BLaER1 (cell line): ENCODE data around the gene SORL1.

ENCODE experiments used
- H3K27ac ChIP-seq: shearing (Covaris generic); formaldehyde crosslinking; 2 replicates; pipeline ENCODE4 v1.8.1; 2022
- H3K27me3 ChIP-seq: shearing (Covaris generic); formaldehyde crosslinking; 2 replicates; pipeline ENCODE4 v1.8.1; 2022
- H3K36me3 ChIP-seq: shearing (Covaris generic); formaldehyde crosslinking; 2 replicates; pipeline ENCODE4 v1.8.1; 2022
- H3K4me1 ChIP-seq: shearing (Covaris generic); formaldehyde crosslinking; 2 replicates; pipeline ENCODE4 v1.8.1; 2022
- H3K4me2 ChIP-seq: shearing (Covaris generic); formaldehyde crosslinking; 2 replicates; pipeline ENCODE4 v1.8.1; 2022
- H3K4me3 ChIP-seq: shearing (Covaris generic); formaldehyde crosslinking; 2 replicates; pipeline ENCODE4 v1.8.1; 2022
- H3K9ac ChIP-seq: shearing (Covaris generic); formaldehyde crosslinking; 2 replicates; pipeline ENCODE4 v1.8.1; 2022
- H3K9me3 ChIP-seq: shearing (Covaris generic); formaldehyde crosslinking; 2 replicates; pipeline ENCODE4 v1.8.1; 2022
- H4K20me1 ChIP-seq: shearing (Covaris generic); formaldehyde crosslinking; 2 replicates; pipeline ENCODE4 v1.8.1; 2022
- Cebpa-rat ChIP-seq: shearing (Covaris generic); IDR thresholded peaks from 2 replicates; pipeline ENCODE4 v1.8.1; 2022

SORL1 gene

GRCh38 chr11:121439759-121440158 is 12.4 kb upstream of the SORL1 start:
- Histone ChIP-seq H3K9ac (no peak overlapping the region), H3K4me1 (peaks cover 6% of the 10 kb centered on the region), H3K27ac (no peak overlapping the region), H3K9me3 (no peaks in the 10 kb centered on the region), H3K4me3 (no peak overlapping the region), H4K20me1 (no peaks in the 10 kb centered on the region), H3K27me3 (no peaks in the 10 kb centered on the region), H3K4me2 (no peak overlapping the region), H3K36me3 (no peaks in the 10 kb centered on the region)
- no peak for TF ChIP-seq Cebpa-rat

- no peak overlapping the region for H3K4me2 ChIP-seq
- no peaks in the 10 kb centered on the region for H4K20me1 ChIP-seq
- H3K27ac ChIP-seq = no peak overlapping the region
Observed at GRCh38 chr11:121441521-121441920, 10.6 kb upstream of the SORL1 start.

GRCh38 chr11:121443688-121444275 is 8.3 kb upstream of the SORL1 start:
- no peaks in the 10 kb centered on the region for H3K9me3 ChIP-seq
- H3K4me3 ChIP-seq = no peak overlapping the region
- no peak overlapping the region for H3K4me2 ChIP-seq
- H3K36me3 ChIP-seq = no peaks in the 10 kb centered on the region
- H3K9ac ChIP-seq = no peak overlapping the region
- H3K27ac ChIP-seq = no peak overlapping the region
- peaks cover 33% of the 10 kb centered on the region for H3K4me1 ChIP-seq
- no peaks in the 10 kb centered on the region for H4K20me1 ChIP-seq
- H3K27me3 ChIP-seq = no peaks in the 10 kb centered on the region
- no peak for TF ChIP-seq Cebpa-rat

More at GRCh38 chr11:121441521-121441920, 10.6 kb upstream of the SORL1 start:
- no peak for TF ChIP-seq Cebpa-rat
- Histone ChIP-seq H3K4me1 (peaks cover 23% of the 10 kb centered on the region), H3K9ac (no peak overlapping the region), H3K4me3 (no peak overlapping the region), H3K36me3 (no peaks in the 10 kb centered on the region), H3K9me3 (no peaks in the 10 kb centered on the region), H3K27me3 (no peaks in the 10 kb centered on the region)

- no peak overlapping the region for H3K9ac ChIP-seq
- H3K4me3 ChIP-seq = no peak overlapping the region
Observed at GRCh38 chr11:121444526-121444925, 7.6 kb upstream of the SORL1 start.

GRCh38 chr11:121445071-121445768 is 6.9 kb upstream of the SORL1 start:
- Histone ChIP-seq H3K9ac (no peak overlapping the region), H3K4me1 (peaks cover 33% of the 10 kb centered on the region), H3K4me2 (peak overlapping the region; percentile 74), H4K20me1 (no peaks in the 10 kb centered on the region), H3K36me3 (no peaks in the 10 kb centered on the region), H3K27ac (peak overlapping the region; percentile 16; the same call in 1 of the 2 replicates), H3K4me3 (no peak overlapping the region), H3K27me3 (peaks cover 3% of the 10 kb centered on the region; the same call in 1 of the 2 replicates), H3K9me3 (no peaks in the 10 kb centered on the region)
- TF ChIP-seq Cebpa-rat = no peak

More at GRCh38 chr11:121444526-121444925, 7.6 kb upstream of the SORL1 start:
- H3K27me3 ChIP-seq = no peaks in the 10 kb centered on the region
- TF ChIP-seq Cebpa-rat = no peak
- no peak overlapping the region for H3K27ac ChIP-seq
- H3K9me3 ChIP-seq = no peaks in the 10 kb centered on the region
- H4K20me1 ChIP-seq = no peaks in the 10 kb centered on the region
- H3K4me2 ChIP-seq = peak overlapping the region; percentile 74
- H3K4me1 ChIP-seq = peaks cover 33% of the 10 kb centered on the region
- H3K36me3 ChIP-seq = no peaks in the 10 kb centered on the region

- H4K20me1 ChIP-seq = no peaks in the 10 kb centered on the region
- H3K27me3 ChIP-seq = peaks cover 18% of the 10 kb centered on the region
- no peak overlapping the region for H3K27ac ChIP-seq
- H3K4me3 ChIP-seq = no peak overlapping the region
- H3K9ac ChIP-seq = no peak overlapping the region
- TF ChIP-seq Cebpa-rat = no peak
- H3K9me3 ChIP-seq = no peaks in the 10 kb centered on the region
- peaks cover 40% of the 10 kb centered on the region for H3K4me1 ChIP-seq
- peak overlapping the region; percentile 74 for H3K4me2 ChIP-seq
- H3K36me3 ChIP-seq = no peaks in the 10 kb centered on the region
Observed at GRCh38 chr11:121446752-121447156, 5.4 kb upstream of the SORL1 start.

- Histone ChIP-seq H3K9me3 (no peaks in the 10 kb centered on the region), H4K20me1 (no peaks in the 10 kb centered on the region), H3K27ac (no peak overlapping the region), H3K27me3 (peaks cover 30% of the 10 kb centered on the region), H3K4me1 (peaks cover 48% of the 10 kb centered on the region), H3K9ac (no peak overlapping the region), H3K36me3 (no peaks in the 10 kb centered on the region), H3K4me2 (no peak overlapping the region), H3K4me3 (no peak overlapping the region)
- TF ChIP-seq Cebpa-rat = no peak
Observed at GRCh38 chr11:121448011-121448410, 4.1 kb upstream of the SORL1 start.

GRCh38 chr11:121448431-121448941 is 3.6 kb upstream of the SORL1 start:
- no peak overlapping the region for H3K27ac ChIP-seq
- H3K27me3 ChIP-seq = peaks cover 35% of the 10 kb centered on the region
- no peaks in the 10 kb centered on the region for H3K36me3 ChIP-seq
- H3K9me3 ChIP-seq = no peaks in the 10 kb centered on the region
- no peak overlapping the region for H3K4me2 ChIP-seq
- no peaks in the 10 kb centered on the region for H4K20me1 ChIP-seq
- H3K9ac ChIP-seq = no peak overlapping the region
- no peak for TF ChIP-seq Cebpa-rat
- H3K4me3 ChIP-seq = no peak overlapping the region
- peaks cover 52% of the 10 kb centered on the region for H3K4me1 ChIP-seq

- peaks cover 41% of the 10 kb centered on the region for H3K27me3 ChIP-seq
- no peaks in the 10 kb centered on the region for H3K9me3 ChIP-seq
- H3K4me3 ChIP-seq = no peak overlapping the region
- H3K36me3 ChIP-seq = no peaks in the 10 kb centered on the region
- no peak overlapping the region for H3K4me2 ChIP-seq
- H3K4me1 ChIP-seq = peaks cover 52% of the 10 kb centered on the region
- no peaks in the 10 kb centered on the region for H4K20me1 ChIP-seq
- H3K27ac ChIP-seq = no peak overlapping the region
- no peak for TF ChIP-seq Cebpa-rat
- H3K9ac ChIP-seq = no peak overlapping the region
Observed at GRCh38 chr11:121449123-121449522, 3.0 kb upstream of the SORL1 start.

- Histone ChIP-seq H3K27me3 (peaks cover 46% of the 10 kb centered on the region), H3K9ac (no peak overlapping the region), H3K9me3 (no peaks in the 10 kb centered on the region), H4K20me1 (no peaks in the 10 kb centered on the region), H3K27ac (no peak overlapping the region), H3K4me1 (peaks cover 48% of the 10 kb centered on the region), H3K36me3 (no peaks in the 10 kb centered on the region), H3K4me2 (no peak overlapping the region), H3K4me3 (no peak overlapping the region)
- no peak for TF ChIP-seq Cebpa-rat
Observed at GRCh38 chr11:121449626-121450025, 2.5 kb upstream of the SORL1 start.
